GM18870 (cell line): Measurements from ENCODE around the gene ZFAND6.

Experiments used
- ATAC-seq: cut with Tn5 transposase; IDR thresholded peaks from one replicate; pipeline ENCODE4 v1.9.1; 2021; ENCODE audit warnings: moderate library complexity; ENCODE audit not compliant: unreplicated experiment

Gene ZFAND6

GRCh38 chr15:80186597-80186996 lies 127.1 kb downstream of the ZFAND6 start:
- ATAC-seq = no peak
